Kasumi-1 (cell line): ENCODE measurements around the gene MEAK7.

Experiments
- DNase-seq, 2 experiments: peaks; one replicate each; lab custom pipeline; 2025; lab: John Stamatoyannopoulos, UW

The MEAK7 gene

GRCh38 chr16:84486551-84487235 lies 17.8 kb downstream of the MEAK7 start:
- no peak for DNase-seq

- DNase-seq = no peak
These were observed 18.3 kb downstream of the MEAK7 start for GRCh38 chr16:84486126-84486525.

- no peak for DNase-seq
These were observed 19.0 kb downstream of the MEAK7 start for GRCh38 chr16:84485255-84486010.

GRCh38 chr16:84484579-84485254 lies 19.7 kb downstream of the MEAK7 start:
- DNase-seq = peak; percentile 57 to 64

GRCh38 chr16:84483882-84484565 lies 20.4 kb downstream of the MEAK7 start:
- no peak for DNase-seq

GRCh38 chr16:84482951-84483881 lies 21.2 kb downstream of the MEAK7 start:
- DNase-seq = no peak

GRCh38 chr16:84482001-84482891 lies 22.2 kb downstream of the MEAK7 start:
- no peak for DNase-seq

GRCh38 chr16:84481051-84481735 lies 23.3 kb downstream of the MEAK7 start:
- no peak for DNase-seq

GRCh38 chr16:84479716-84480450 lies 24.6 kb downstream of the MEAK7 start:
- DNase-seq = no peak

- DNase-seq = no peak
These were observed 26.1 kb downstream of the MEAK7 start for GRCh38 chr16:84478172-84478947.

- no peak for DNase-seq
These were observed 26.8 kb downstream of the MEAK7 start for GRCh38 chr16:84477661-84478060.

GRCh38 chr16:84476401-84476800 lies 28.1 kb downstream of the MEAK7 start:
- no peak for DNase-seq

- no peak for DNase-seq
These were observed 28.7 kb downstream of the MEAK7 start for GRCh38 chr16:84475643-84476240.

GRCh38 chr16:84471966-84472365 lies 32.5 kb downstream of the MEAK7 start:
- DNase-seq = no peak

- DNase-seq = no peak
These were observed 33.1 kb downstream of the MEAK7 start for GRCh38 chr16:84471316-84471715.

- DNase-seq = no peak
These were observed 36.8 kb downstream of the MEAK7 start for GRCh38 chr16:84467709-84468108.

- DNase-seq = no peak
These were observed 37.2 kb downstream of the MEAK7 start for GRCh38 chr16:84467256-84467655.

- no peak for DNase-seq
These were observed 37.8 kb downstream of the MEAK7 start for GRCh38 chr16:84466692-84467091.
